Keratinocyte (primary cell): ENCODE data around the gene RABGGTA. TPM values are rescaled to one million over a fixed set of nuclear protein-coding genes. Genes with fewer than 3 reads are reported as not detected.

Source experiments
- DNase-seq: peaks from one replicate; pipeline ENCODE4 v3.0.0-alpha.2; 2011; ENCODE audit warnings: low read depth, missing footprints, low spot score
- FAIRE-seq: peaks from 2 replicates; lab custom pipeline; 2011; peaks lifted over from hg19 to GRCh38; lab: Jason Lieb, UNC
- H2AFZ ChIP-seq: 2 replicates; pipeline ENCODE4 v1.6.0; 2012; ENCODE audit warnings: low read length, control low read depth, inconsistent platforms; ENCODE audit not compliant: control insufficient read depth
- H3K27ac ChIP-seq: 2 replicates; pipeline ENCODE4 v1.5.1; 2011; ENCODE audit warnings: low read length; ENCODE audit not compliant: control insufficient read depth, insufficient read depth
- H3K27me3 ChIP-seq: 3 replicates; pipeline ENCODE4 v1.6.0; 2011; ENCODE audit warnings: low read length; ENCODE audit not compliant: control insufficient read depth, insufficient read depth; ENCODE audit errors: extremely low read depth
- H3K36me3 ChIP-seq, 2 experiments: 2 replicates in 1 of 2; 3 replicates in 1 of 2; pipeline ENCODE4 v1.5.1; 2011; ENCODE audit warnings: low read length in 2 of 2, mild to moderate bottlenecking in 1 of 2; ENCODE audit not compliant: control insufficient read depth in 2 of 2, insufficient read depth in 2 of 2; ENCODE audit errors: extremely low read depth in 1 of 2
- H3K4me1 ChIP-seq: 3 replicates; pipeline ENCODE4 v1.5.1; 2011; ENCODE audit warnings: low read length; ENCODE audit not compliant: control insufficient read depth, insufficient read depth; ENCODE audit errors: extremely low read depth
- H3K4me2 ChIP-seq: 3 replicates; pipeline ENCODE4 v1.6.0; 2011; ENCODE audit warnings: low read depth, low read length; ENCODE audit not compliant: control insufficient read depth, insufficient read depth; ENCODE audit errors: extremely low read depth
- H3K4me3 ChIP-seq, 3 experiments: fragments of 200-600 bp in 1 of 3; sonication (generic) in 1 of 3; 2 replicates in 2 of 3; 3 replicates in 1 of 3; pipeline ENCODE4 v1.5.1; 2011 to 2016; ENCODE audit warnings: low read length in 3 of 3, mild to moderate bottlenecking in 3 of 3, control low read depth in 2 of 3, inconsistent platforms in 1 of 3, low read depth in 1 of 3, mixed read lengths in 1 of 3, mixed run types in 1 of 3, moderate library complexity in 1 of 3; ENCODE audit not compliant: control insufficient read depth in 2 of 3, insufficient read depth in 2 of 3; ENCODE audit errors: extremely low read depth in 1 of 3
- H3K79me2 ChIP-seq: 2 replicates; pipeline ENCODE4 v1.6.0; 2012; ENCODE audit warnings: low read length; ENCODE audit not compliant: control insufficient read depth, insufficient read depth
- H3K9ac ChIP-seq: 3 replicates; pipeline ENCODE4 v1.6.0; 2011; ENCODE audit warnings: low read length; ENCODE audit not compliant: control insufficient read depth, insufficient read depth; ENCODE audit errors: extremely low read depth
- H3K9me1 ChIP-seq: 3 replicates; pipeline ENCODE4 v1.6.0; 2011; ENCODE audit warnings: low read length; ENCODE audit not compliant: control insufficient read depth, insufficient read depth; ENCODE audit errors: extremely low read depth
- H3K9me3 ChIP-seq: 2 replicates; pipeline ENCODE4 v1.5.1; 2012; ENCODE audit warnings: low read depth, low read length; ENCODE audit not compliant: control insufficient read depth
- H4K20me1 ChIP-seq: 3 replicates; pipeline ENCODE4 v1.6.0; 2011; ENCODE audit warnings: low read length; ENCODE audit not compliant: control insufficient read depth, insufficient read depth; ENCODE audit errors: extremely low read depth
- EZH2 ChIP-seq: IDR thresholded peaks from one replicate; pipeline ENCODE4 v1.6.1; 2012; ENCODE audit warnings: inconsistent platforms, mild to moderate bottlenecking, low read length, moderate library complexity
- dilution Hi-C: fragments of 300-500 bp; cut with MboI; formaldehyde crosslinking; loops from one replicate; pipeline ENCODE4 v1.7.0; 2020; ENCODE audit warnings: low sequenced_read_pairs; ENCODE audit not compliant: extremely low pct_ligation_motif_present
- polyA plus RNA-seq, 5 experiments: library from polyadenylated mRNA; depleted of rRNA in 3 of 5; stranded (reverse) in 3 of 5; stranded (forward) in 1 of 5; unstranded in 1 of 5; fragments of >200 nt; gene quantifications; 1 replicate in 1 of 5; 2 replicates in 3 of 5; 3 replicates in 1 of 5; pipeline versions ENCODE4 v1.2.1 to v1.2.3, GENCODE V29; 2011 to 2012; ENCODE audit warnings: missing spikeins in 2 of 5, low read depth in 1 of 5, low replicate concordance in 1 of 5
- TF ChIP-seq, protein P1 (sequence below), 3 experiments: IDR thresholded peaks in 1 of 3; conservative IDR thresholded peaks in 1 of 3; optimal IDR thresholded peaks in 1 of 3; 2 replicates in 2 of 3; 3 replicates in 1 of 3; pipeline versions ENCODE3 to v1.5.1; 2011; ENCODE audit warnings: low read length in 3 of 3, mild to moderate bottlenecking in 3 of 3, moderate library complexity in 2 of 3, control low read depth in 1 of 3, inconsistent platforms in 1 of 3; ENCODE audit not compliant: insufficient read depth in 2 of 3; ENCODE audit errors: extremely low read depth in 1 of 3

Gene RABGGTA
- polyA plus RNA-seq, 1 donor (not counting 4 experiments of a cell fraction or from before 2014, with no cell fraction given), result 29.0 TPM

DNA sequence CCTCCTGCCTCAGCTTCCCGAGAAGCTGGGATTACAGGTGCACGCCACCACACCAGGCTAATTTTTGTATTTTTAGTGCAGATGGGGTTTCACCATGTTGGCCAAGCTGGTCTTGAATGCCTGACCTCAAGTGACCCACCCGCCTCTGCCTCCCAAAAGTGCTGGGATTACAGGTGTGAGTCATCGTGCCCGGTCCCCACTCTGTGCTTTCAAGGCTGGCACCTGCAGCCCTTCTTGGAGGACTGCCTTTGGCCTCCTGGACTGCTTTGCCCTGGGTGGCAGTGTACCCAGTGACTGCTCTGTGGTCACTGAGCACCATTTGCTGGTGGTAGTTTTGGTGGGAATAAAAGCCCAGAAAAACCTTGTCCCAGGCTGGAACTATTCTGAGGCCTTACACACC is 15.6 kb upstream of the RABGGTA start:
- H3K4me3 ChIP-seq, result no peak overlapping the region
- no peaks in the 10 kb centered on the region for H3K27me3 ChIP-seq
- no peaks in the 10 kb centered on the region for H4K20me1 ChIP-seq
- TF ChIP-seq EZH2, result no peak
- TF ChIP-seq, protein P1, sequence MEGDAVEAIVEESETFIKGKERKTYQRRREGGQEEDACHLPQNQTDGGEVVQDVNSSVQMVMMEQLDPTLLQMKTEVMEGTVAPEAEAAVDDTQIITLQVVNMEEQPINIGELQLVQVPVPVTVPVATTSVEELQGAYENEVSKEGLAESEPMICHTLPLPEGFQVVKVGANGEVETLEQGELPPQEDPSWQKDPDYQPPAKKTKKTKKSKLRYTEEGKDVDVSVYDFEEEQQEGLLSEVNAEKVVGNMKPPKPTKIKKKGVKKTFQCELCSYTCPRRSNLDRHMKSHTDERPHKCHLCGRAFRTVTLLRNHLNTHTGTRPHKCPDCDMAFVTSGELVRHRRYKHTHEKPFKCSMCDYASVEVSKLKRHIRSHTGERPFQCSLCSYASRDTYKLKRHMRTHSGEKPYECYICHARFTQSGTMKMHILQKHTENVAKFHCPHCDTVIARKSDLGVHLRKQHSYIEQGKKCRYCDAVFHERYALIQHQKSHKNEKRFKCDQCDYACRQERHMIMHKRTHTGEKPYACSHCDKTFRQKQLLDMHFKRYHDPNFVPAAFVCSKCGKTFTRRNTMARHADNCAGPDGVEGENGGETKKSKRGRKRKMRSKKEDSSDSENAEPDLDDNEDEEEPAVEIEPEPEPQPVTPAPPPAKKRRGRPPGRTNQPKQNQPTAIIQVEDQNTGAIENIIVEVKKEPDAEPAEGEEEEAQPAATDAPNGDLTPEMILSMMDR (optimal IDR thresholded peaks at IDR 0.05 in 1 of 3, IDR thresholded peaks at IDR 0.05 in 1 of 3, conservative IDR thresholded peaks at IDR 0.05 in 1 of 3; ENCODE audit: extremely low read depth in 1 of 3, insufficient read depth in 2 of 3, low read length in 3 of 3), result no peak
- no peak overlapping the region for H3K27ac ChIP-seq
- H3K9me1 ChIP-seq, result no peaks in the 10 kb centered on the region
- no peak overlapping the region for H3K4me2 ChIP-seq
- H3K36me3 ChIP-seq, result peaks cover 20 to 25% of the 10 kb centered on the region in 2 experiments
- FAIRE-seq (no peak), DNase-seq (no peak)
- H2AFZ ChIP-seq, result no peak overlapping the region
- H3K9ac ChIP-seq, result no peak overlapping the region
- no peaks in the 10 kb centered on the region for H3K79me2 ChIP-seq
- no peaks in the 10 kb centered on the region for H3K9me3 ChIP-seq
- dilution Hi-C loops, result no loop called here
- H3K4me1 ChIP-seq, result peaks cover 11% of the 10 kb centered on the region

DNA sequence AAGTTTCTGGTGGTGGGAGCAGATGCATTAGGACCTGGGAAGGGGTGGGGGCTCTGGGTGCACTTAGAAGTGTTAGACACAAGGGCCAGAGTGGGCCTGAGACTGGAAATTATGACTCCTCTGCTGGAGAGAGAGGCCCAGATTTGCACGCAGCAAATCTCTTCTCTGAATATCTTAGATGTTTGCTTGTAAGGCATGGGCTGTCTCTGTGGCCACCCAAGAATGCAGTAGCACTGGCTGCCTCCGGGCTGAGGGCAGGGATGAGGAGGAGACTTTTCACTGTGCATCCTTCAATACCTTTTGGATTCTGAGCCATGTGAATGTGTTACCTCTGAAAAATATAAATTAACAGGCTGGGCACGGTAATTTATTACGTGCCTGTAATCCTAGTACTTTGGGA is 14.0 kb upstream of the RABGGTA start:
- dilution Hi-C loops, result no loop called here
- Histone ChIP-seq H4K20me1 (no peaks in the 10 kb centered on the region), H3K36me3 (peaks cover 8 to 11% of the 10 kb centered on the region in 2 experiments), H3K4me2 (no peak overlapping the region), H3K9ac (no peak overlapping the region), H3K9me3 (no peaks in the 10 kb centered on the region), H3K79me2 (no peaks in the 10 kb centered on the region), H3K9me1 (no peaks in the 10 kb centered on the region), H3K4me3 (no peak overlapping the region), H3K4me1 (peaks cover 11% of the 10 kb centered on the region), H2AFZ (no peak overlapping the region), H3K27me3 (no peaks in the 10 kb centered on the region), H3K27ac (no peak overlapping the region)
- TF ChIP-seq, protein P1 (optimal IDR thresholded peaks at IDR 0.05 in 1 of 3, IDR thresholded peaks at IDR 0.05 in 1 of 3, conservative IDR thresholded peaks at IDR 0.05 in 1 of 3; ENCODE audit: extremely low read depth in 1 of 3, insufficient read depth in 2 of 3, low read length in 3 of 3), result no peak
- TF ChIP-seq EZH2, result no peak
- FAIRE-seq (no peak), DNase-seq (no peak)
